ENCODE results near the gene MTERF2.

The MTERF2 gene

DNA sequence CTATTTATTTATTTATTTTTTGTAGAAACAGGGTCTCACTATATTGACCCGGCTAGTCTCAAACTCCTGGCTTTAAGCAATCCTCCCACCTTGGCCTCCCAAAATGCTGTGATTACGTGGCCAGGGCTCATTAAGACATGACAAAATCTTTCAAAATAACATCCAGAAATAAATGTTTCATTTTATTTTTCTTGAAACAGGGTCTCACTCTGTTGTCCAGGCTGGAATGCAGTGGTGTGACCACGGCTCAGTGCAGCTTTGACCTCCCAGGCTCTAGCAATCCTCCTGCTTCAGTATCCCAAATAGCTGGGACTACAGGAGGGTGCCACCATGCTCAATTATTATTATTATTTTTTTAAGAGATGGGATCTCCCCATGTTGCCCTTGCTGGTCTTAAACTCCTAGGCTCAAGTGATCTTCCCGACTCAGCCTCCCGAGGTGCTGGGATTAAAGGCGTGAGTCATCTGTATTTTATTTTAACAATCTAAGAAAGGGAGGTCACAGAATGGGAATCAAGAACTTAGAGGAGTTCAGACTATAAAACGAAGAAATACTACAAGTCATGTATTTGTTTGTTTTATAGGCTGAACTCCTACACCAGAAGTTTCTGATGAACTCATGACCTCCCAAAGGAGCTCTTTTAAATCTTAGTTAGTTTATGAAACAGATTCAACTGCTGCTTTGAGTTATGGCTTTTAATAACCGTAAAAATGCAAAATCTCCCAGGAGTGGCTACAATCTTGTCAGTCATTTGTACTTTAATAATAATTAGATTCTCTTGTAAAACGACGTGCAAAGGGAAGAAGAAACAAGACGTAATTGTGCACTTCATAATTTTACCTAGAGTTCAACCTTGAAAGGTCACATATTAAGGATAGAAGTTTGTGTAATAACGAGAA, 33.3 kb downstream of the MTERF2 start:
- no peak for DNase-seq

DNA sequence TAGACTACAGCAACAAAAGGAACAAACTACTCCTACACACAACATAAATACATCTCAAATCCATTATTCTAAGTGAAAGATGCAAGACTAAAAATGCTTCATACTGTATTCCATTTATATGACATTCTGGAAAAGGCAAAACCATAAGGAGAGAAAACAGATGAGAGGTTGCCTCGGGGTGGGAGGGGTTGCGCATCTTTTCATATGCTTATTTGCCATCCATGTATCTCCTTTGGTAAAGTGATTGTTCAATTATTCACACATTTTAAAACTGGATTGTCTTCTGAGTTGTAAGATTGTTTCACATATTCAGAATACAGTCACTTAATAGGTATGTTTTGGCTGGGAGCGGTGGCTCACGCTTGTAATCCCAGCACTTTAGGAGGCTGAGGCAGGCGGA, 36.4 kb downstream of the MTERF2 start:
- DNase-seq, result no peak

DNA sequence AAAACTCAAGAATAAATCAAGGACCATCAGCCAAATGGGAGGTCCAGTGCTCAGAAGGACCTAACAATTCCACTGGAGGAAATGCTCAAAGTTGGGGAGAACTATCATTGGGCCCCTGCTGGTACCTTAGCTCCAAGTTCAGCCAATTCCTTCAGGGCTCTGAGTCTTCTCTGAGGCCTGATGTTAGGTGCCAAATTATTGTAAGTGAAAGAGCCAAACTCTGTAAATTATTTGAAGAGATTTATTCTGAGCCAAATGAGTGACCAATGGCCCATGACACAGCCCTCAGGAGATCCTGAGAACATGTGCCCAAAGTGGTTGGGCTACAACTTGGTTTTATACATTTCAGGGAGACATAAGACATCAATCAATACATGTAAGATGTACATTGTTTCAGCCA, 39.5 kb downstream of the MTERF2 start:
- DNase-seq, result no peak

DNA sequence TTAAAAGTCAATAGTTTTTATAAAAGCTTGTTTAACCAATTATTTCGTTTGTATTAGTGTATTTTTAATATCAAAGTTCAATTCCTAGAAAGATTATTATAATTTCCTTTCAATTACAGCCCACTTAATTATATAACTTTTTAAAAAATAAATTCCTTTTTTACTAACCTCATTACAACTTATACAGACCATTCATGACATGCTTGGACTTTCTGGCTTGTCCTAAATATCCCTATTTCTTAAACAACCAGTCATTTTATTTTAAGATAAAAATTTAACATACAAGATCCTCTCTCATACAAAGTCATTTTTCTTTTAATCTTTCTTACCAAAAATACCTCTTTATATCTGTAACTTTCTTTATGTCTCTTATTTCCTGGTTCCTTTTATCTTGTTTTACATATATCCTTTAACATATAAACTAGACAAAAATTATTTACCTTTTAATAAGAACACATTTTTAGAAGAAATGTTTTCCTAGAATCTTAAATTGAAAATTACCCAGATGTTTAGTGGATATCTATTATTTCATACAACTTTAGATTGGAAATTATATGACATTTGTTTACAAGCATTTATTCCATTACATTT, 41.6 kb downstream of the MTERF2 start:
- no peak for DNase-seq

DNA sequence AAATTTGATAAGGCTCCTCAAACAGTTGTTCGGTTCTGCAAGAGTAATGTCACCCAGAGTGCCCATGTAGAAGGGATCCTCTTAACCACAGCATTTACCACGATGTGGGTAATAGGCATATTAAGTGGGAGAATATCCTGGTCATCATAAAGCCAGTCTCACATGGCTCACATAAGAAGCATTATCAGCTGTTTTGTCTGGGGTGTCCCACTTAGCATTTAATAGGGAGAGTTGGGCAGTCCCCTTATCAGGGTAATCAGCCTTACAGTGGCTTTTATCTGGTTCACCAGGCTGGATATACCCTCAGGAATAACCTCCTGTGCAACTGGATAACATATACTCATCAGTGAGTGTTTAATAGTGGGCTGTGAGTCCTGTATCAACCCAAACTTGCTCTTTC, 44.2 kb downstream of the MTERF2 start:
- no peak for DNase-seq

DNA sequence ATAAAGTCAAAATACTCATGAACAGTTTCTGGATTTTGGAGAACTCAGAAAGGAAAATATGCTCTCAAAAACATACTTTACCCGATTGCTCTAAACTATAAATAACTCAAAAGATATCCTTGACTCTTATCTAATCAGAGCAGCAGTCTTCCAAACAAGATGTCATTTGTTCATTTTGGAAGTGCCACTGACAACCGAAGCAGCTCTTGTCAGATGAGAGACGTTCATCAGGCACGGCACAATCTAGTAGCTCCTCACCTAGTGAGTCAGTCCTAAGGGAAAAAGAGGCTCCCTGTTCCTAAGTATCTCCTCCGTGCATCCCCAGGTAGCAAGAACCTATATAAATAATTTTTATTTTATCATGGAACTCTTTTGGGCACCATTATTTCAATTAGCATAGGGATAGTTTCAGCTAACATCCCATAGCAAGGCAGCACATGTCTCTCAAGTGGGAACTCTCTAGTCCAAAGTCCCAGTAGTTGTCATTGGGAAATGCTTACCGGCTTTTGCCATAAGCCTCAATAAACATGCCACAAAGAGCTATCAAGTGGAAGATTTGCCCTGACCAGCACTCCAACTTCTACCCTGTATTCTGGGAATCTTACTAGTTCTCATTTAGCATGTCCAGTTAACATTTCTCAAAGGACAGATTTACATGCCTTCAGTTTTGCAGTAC, 45.3 kb downstream of the MTERF2 start:
- no peak for DNase-seq

DNA sequence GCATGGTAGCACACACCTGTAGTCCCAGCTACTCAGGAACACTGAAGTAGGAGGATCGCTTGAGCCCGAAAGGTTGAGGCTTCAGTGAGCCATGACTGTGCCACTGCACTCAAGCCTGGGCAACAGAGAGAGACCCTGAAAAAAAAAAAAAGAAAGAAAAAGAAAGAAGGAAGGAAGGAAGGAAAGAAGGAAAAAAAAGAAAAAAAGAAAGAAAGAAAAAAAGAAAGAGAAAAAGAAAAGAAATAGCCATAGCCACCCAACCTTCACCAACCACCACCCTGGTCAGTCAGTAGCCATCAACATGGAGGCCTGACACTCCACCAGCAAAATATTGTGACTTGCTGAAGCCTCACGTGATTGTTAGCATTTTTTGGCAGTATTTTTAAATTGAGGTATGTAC, 52.7 kb downstream of the MTERF2 start:
- DNase-seq, result no peak

All from inflammatory macrophage (primary cell).